Glutamatergic neuron (in vitro differentiated cells): ENCODE results near the gene CLDND1. TPM values are rescaled to one million over a fixed set of nuclear protein-coding genes. Genes with fewer than 3 reads are reported as not detected.

Experiments used
- DNase-seq: peaks from one replicate; pipeline ENCODE4 v3.0.0; 2022
- H3K27ac Mint-ChIP-seq: one replicate; pipeline ENCODE4 v1.8.0; 2020; ENCODE audit warnings: mild to moderate bottlenecking, mixed read lengths, inconsistent platforms; ENCODE audit not compliant: unreplicated experiment
- H3K27me3 Mint-ChIP-seq: one replicate; pipeline ENCODE4 v1.8.0; 2020; ENCODE audit warnings: mild to moderate bottlenecking, moderate library complexity, mixed read lengths, inconsistent platforms; ENCODE audit not compliant: unreplicated experiment
- H3K36me3 Mint-ChIP-seq: one replicate; pipeline ENCODE4 v1.8.0; 2020; ENCODE audit warnings: mild to moderate bottlenecking, mixed read lengths, inconsistent platforms; ENCODE audit not compliant: unreplicated experiment
- H3K4me1 Mint-ChIP-seq: one replicate; pipeline ENCODE4 v1.8.0; 2020; ENCODE audit warnings: mild to moderate bottlenecking, low read depth, mixed read lengths, inconsistent platforms; ENCODE audit not compliant: unreplicated experiment
- H3K4me3 Mint-ChIP-seq: one replicate; pipeline ENCODE4 v1.8.0; 2020; ENCODE audit warnings: mild to moderate bottlenecking, mixed read lengths, inconsistent platforms; ENCODE audit not compliant: unreplicated experiment
- H3K9me3 Mint-ChIP-seq: one replicate; pipeline ENCODE4 v1.8.0; 2020; ENCODE audit warnings: mild to moderate bottlenecking, moderate library complexity, mixed read lengths, inconsistent platforms; ENCODE audit not compliant: unreplicated experiment
- total RNA-seq: library from RNA; stranded (reverse); fragmentation: NEBNext Ultra II Directional; extraction: Animal tissue kit (Norgen Biotek cat#: 25700); gene quantifications from one replicate; pipeline ENCODE4 v1.2.1, GENCODE V29; 2021; ENCODE audit not compliant: unreplicated experiment
- TF ChIP-seq, protein P1 (sequence below): fragments of 200-600 bp; sonication (generic); IDR thresholded peaks from one replicate; pipeline ENCODE4 v1.5.0; 2021; ENCODE audit not compliant: partially characterized antibody, unreplicated experiment

The CLDND1 gene
- total RNA-seq, 1 donor from 2014 or later = 164 TPM

DNA sequence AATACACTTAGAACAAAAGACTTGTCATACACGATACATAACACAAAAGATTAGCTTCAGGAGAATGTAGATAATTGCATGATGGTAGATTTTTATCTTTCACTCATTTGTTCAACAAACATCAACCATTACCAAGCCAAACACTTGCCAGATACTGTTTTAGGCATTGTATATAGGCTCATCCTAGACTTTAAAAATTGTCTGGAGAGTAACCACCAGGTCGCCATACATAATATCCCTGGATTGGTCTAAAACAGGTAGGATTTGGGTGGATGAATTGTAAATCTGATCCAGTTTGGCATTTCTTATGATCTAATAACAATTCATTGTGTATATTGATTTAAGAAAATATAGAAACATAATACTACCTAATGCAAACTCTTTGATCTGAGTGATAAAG, 31.9 kb upstream of the CLDND1 start:
- H3K27me3 Mint-ChIP-seq = no peaks in the 10 kb centered on the region
- no peak for DNase-seq
- H3K36me3 Mint-ChIP-seq = no peaks in the 10 kb centered on the region
- TF ChIP-seq, protein P1, sequence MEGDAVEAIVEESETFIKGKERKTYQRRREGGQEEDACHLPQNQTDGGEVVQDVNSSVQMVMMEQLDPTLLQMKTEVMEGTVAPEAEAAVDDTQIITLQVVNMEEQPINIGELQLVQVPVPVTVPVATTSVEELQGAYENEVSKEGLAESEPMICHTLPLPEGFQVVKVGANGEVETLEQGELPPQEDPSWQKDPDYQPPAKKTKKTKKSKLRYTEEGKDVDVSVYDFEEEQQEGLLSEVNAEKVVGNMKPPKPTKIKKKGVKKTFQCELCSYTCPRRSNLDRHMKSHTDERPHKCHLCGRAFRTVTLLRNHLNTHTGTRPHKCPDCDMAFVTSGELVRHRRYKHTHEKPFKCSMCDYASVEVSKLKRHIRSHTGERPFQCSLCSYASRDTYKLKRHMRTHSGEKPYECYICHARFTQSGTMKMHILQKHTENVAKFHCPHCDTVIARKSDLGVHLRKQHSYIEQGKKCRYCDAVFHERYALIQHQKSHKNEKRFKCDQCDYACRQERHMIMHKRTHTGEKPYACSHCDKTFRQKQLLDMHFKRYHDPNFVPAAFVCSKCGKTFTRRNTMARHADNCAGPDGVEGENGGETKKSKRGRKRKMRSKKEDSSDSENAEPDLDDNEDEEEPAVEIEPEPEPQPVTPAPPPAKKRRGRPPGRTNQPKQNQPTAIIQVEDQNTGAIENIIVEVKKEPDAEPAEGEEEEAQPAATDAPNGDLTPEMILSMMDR = no peak
- peaks cover 3% of the 10 kb centered on the region for H3K9me3 Mint-ChIP-seq
- H3K4me3 Mint-ChIP-seq = no peak overlapping the region
- no peaks in the 10 kb centered on the region for H3K4me1 Mint-ChIP-seq
- H3K27ac Mint-ChIP-seq = no peak overlapping the region

DNA sequence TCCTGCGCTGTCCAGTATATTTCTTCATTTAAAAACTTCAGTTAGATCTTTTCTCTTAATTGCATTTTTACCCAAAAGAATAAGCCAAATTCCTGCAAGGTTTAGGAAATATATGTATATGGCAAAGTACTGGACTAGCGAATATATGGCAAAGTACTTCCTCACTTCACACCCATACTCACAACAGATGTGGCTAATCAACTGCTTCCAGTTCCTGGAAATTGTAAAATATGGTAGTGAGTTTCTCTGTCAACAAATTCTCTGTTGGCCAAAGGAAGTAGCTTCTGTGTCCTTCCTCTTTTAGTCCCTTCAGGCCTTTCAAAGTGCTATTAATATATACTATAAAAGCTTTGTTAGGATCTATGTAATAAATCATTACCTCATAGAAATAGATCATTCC, 31.1 kb upstream of the CLDND1 start:
- TF ChIP-seq, protein P1 = no peak
- Mint-ChIP-seq H3K27ac (no peak overlapping the region), H3K4me1 (no peaks in the 10 kb centered on the region), H3K36me3 (no peaks in the 10 kb centered on the region), H3K9me3 (peaks cover 3% of the 10 kb centered on the region), H3K4me3 (no peak overlapping the region), H3K27me3 (no peaks in the 10 kb centered on the region)
- no peak for DNase-seq

DNA sequence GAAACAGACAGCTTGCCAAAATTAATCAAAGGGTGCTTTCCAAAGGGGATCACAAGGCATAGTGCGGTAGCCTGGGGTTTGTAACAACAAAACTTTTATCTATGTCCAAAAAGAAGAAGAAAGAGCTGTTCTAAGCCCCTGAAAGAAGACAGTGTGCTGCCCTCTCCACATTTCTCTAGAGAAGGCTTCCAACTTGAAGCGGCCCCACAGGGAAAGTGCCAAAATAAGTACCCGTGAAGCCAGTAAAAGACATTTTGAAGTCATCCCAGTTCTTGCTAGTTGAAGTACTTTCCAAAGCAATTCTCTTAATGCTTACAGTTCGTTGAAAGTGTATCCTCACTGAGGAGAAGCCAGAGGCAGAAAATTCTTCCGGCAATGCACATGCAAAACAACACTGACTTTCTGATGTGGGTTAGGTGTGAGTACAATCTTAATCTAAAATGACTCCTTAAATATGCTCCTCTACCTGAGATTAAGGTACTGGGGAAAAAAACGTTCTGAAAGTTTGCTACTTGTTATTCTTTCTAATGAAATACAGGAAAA, 30.4 kb upstream of the CLDND1 start:
- Mint-ChIP-seq H3K4me3 (no peak overlapping the region), H3K36me3 (no peaks in the 10 kb centered on the region), H3K4me1 (no peaks in the 10 kb centered on the region), H3K27ac (no peak overlapping the region), H3K9me3 (peaks cover 3% of the 10 kb centered on the region), H3K27me3 (no peaks in the 10 kb centered on the region)
- TF ChIP-seq, protein P1 = no peak
- no peak for DNase-seq

DNA sequence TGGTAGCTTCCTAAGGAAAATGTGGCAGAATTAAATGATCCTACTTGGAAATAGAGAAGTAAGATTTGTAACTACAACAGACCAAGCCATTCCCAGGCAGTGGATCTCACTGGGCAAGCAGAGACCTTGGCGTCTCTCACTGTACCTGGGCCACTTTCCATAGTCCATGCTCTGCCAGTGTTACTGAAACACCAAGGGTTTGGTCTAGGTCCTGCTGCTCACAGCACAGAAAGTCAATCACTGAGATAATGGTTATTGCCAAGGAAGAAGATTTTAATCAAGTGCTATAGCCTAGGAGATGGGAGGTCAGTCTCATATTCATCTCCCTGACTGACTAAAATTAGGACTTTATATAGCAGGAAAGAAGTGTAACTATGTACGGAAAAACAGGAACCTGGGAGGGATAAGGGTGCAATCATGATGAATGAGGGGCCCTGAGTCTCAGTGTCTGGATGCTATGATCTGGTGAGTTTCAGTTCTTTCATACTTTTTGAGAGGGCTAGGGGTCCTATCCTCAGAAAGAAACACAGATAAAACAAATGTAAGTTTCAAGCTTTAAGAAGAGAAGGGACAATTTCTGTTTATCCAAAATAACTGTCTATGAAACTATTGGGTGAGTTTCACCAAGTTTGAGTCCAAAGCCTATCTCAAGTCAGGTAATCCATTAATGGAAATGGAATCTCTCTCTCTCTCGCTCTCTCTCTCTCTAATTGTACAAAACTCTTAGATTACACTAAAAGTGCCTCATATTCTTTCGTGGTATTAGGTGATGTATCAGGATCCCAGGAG, 29.7 kb upstream of the CLDND1 start:
- Mint-ChIP-seq H3K9me3 (peaks cover 3% of the 10 kb centered on the region), H3K36me3 (no peaks in the 10 kb centered on the region), H3K27me3 (no peaks in the 10 kb centered on the region), H3K4me3 (no peak overlapping the region), H3K4me1 (no peaks in the 10 kb centered on the region), H3K27ac (no peak overlapping the region)
- TF ChIP-seq, protein P1 = no peak
- DNase-seq = no peak

DNA sequence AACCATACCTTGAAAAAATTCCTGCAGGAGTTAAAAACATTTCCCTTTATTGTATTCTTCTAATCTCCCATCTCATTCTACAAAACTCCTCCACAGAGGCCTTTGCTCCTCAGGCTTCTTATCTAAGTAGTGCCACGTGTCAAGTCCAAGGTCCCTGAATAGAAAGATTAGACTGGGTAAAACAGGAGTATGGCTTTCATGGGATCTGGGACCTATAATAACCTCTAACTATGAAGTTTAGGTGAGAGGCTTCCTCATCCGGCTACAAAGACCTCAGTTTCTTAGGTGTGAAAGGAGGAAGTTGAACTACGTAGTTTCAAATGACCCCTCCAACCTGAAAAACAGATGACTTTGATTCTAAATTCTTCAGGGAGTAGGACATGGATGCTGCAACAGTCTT, 29.1 kb upstream of the CLDND1 start:
- peaks cover 3% of the 10 kb centered on the region for H3K9me3 Mint-ChIP-seq
- H3K4me1 Mint-ChIP-seq = no peaks in the 10 kb centered on the region
- DNase-seq = no peak
- TF ChIP-seq, protein P1 = no peak
- H3K27me3 Mint-ChIP-seq = no peaks in the 10 kb centered on the region
- no peak overlapping the region for H3K27ac Mint-ChIP-seq
- H3K4me3 Mint-ChIP-seq = no peak overlapping the region
- H3K36me3 Mint-ChIP-seq = no peaks in the 10 kb centered on the region
